GM21526 (cell line): ENCODE measurements around the gene ZNF746.

ENCODE experiments used
- ATAC-seq: cut with Tn5 transposase; IDR thresholded peaks from one replicate; pipeline ENCODE4 v1.9.1; 2021; ENCODE audit warnings: moderate library complexity; ENCODE audit not compliant: unreplicated experiment, low FRiP score

The ZNF746 gene

GRCh38 chr7:149431486-149432120 is 66.0 kb downstream of the ZNF746 start:
- no peak for ATAC-seq

- no peak for ATAC-seq
These were observed 67.4 kb downstream of the ZNF746 start for GRCh38 chr7:149430192-149430591.

GRCh38 chr7:149427893-149428292 is 69.7 kb downstream of the ZNF746 start:
- ATAC-seq, result no peak

GRCh38 chr7:149427096-149427680 is 70.4 kb downstream of the ZNF746 start:
- no peak for ATAC-seq

GRCh38 chr7:149423449-149424110 is 74.0 kb downstream of the ZNF746 start:
- ATAC-seq, result no peak

- ATAC-seq, result peak; percentile 2
These were observed 74.7 kb downstream of the ZNF746 start for GRCh38 chr7:149422914-149423301.
